Panc1 (cell line): ENCODE data around the gene SRPX2. TPM values are rescaled to one million over a fixed set of nuclear protein-coding genes. Genes with fewer than 3 reads are reported as not detected.

Experiments
- ATAC-seq: fragments of 200-7000 bp; cut with Tn5 transposase; 2 replicates; pipeline ENCODE4 v1.9.1; 2020; ENCODE audit warnings: mild to moderate bottlenecking, moderate library complexity
- BruUV-seq: library from RNA; stranded (reverse); fragments of 400-500 nt; replicated peaks from 2 replicates; lab custom pipeline; 2021; lab: Mats Ljungman, UMichigan
- CTCF ChIA-PET: fragments of 300-600 bp; sonication (Branson Sonifier 250); formaldehyde crosslinking; loops from one replicate; lab custom pipeline; 2022; ENCODE audit warnings: antibody characterized with exemption; lab: Charles Lee
- POLR2A ChIA-PET: fragments of 300-600 bp; sonication (Branson Sonifier 250); formaldehyde crosslinking; loops from one replicate; lab custom pipeline; 2022; ENCODE audit warnings: antibody characterized with exemption; lab: Charles Lee
- DNase-seq: peaks from one replicate; pipeline ENCODE4 v3.0.0-alpha.2; 2010; ENCODE audit warnings: low read depth, low spot score
- H3K27ac ChIP-seq: 2 replicates; pipeline ENCODE4 v1.5.1; 2011; ENCODE audit warnings: mild to moderate bottlenecking, low read length, inconsistent platforms
- H3K27me3 ChIP-seq: fragments of 200-500 bp; sonication (Bioruptor generic); 2 replicates; pipeline ENCODE4 v1.6.0; 2014; ENCODE audit warnings: low read length, inconsistent platforms; ENCODE audit not compliant: control insufficient read depth, insufficient read depth
- H3K36me3 ChIP-seq: fragments of 200-500 bp; sonication (Bioruptor generic); 2 replicates; pipeline ENCODE4 v1.5.1; 2014; ENCODE audit warnings: inconsistent platforms, mild to moderate bottlenecking, low read length, moderate library complexity; ENCODE audit not compliant: control insufficient read depth, insufficient read depth
- H3K4me1 ChIP-seq: 2 replicates; pipeline ENCODE4 v1.5.1; 2011; ENCODE audit warnings: inconsistent platforms, mild to moderate bottlenecking, low read length, moderate library complexity; ENCODE audit not compliant: control insufficient read depth, insufficient read depth
- H3K4me3 ChIP-seq, 2 experiments: 2 replicates each; pipeline ENCODE4 v1.5.1; 2011 to 2012; ENCODE audit warnings: low read depth in 2 of 2, low read length in 2 of 2, mild to moderate bottlenecking in 2 of 2, inconsistent platforms in 1 of 2, moderate library complexity in 1 of 2
- H3K9me3 ChIP-seq: fragments of 200-500 bp; sonication (Bioruptor generic); 2 replicates; pipeline ENCODE4 v1.5.1; 2014; ENCODE audit warnings: low read depth, mild to moderate bottlenecking, inconsistent platforms, low read length, moderate library complexity; ENCODE audit not compliant: control insufficient read depth, insufficient read depth
- CTCF ChIP-seq: fragments of 450-650 bp; IDR thresholded peaks from 2 replicates; pipeline ENCODE4 v1.5.1; 2017; ENCODE audit warnings: mild to moderate bottlenecking
- POLR2AphosphoS5 ChIP-seq: IDR thresholded peaks from 2 replicates; pipeline ENCODE4 v1.6.1; 2012; ENCODE audit warnings: mild to moderate bottlenecking, low read depth, low read length, moderate library complexity
- REST ChIP-seq, 2 experiments: IDR thresholded peaks; 2 replicates each; pipeline ENCODE4 v1.6.1; 2011 to 2012; ENCODE audit warnings: low read depth in 2 of 2, control low read depth in 1 of 2, low read length in 1 of 2, mild to moderate bottlenecking in 1 of 2, moderate library complexity in 1 of 2; ENCODE audit not compliant: insufficient read depth in 1 of 2
- SIN3A ChIP-seq: IDR thresholded peaks from 2 replicates; pipeline ENCODE4 v1.6.1; 2012; ENCODE audit warnings: low read depth, mild to moderate bottlenecking, low read length, moderate library complexity, borderline replicate concordance; ENCODE audit not compliant: insufficient read depth
- TCF7L2 ChIP-seq: IDR thresholded peaks from 2 replicates; pipeline ENCODE4 v1.6.1; 2011; ENCODE audit warnings: mild to moderate bottlenecking, low read depth, low read length, inconsistent platforms
- in situ Hi-C: cut with HindIII; loops from 2 replicates; pipeline ENCODE4 v1.10.0; 2016; ENCODE audit warnings: low sequenced_read_pairs, low pct_unique_long_range_greater_than_20kb
- intact Hi-C: fragments of 100-400 bp; cut with micrococcal nuclease; formaldehyde crosslinking; loops from one replicate; pipeline ENCODE4 v1.10.0; 2022; ENCODE audit not compliant: unreplicated experiment
- total RNA-seq: library from RNA; stranded (reverse); gene quantifications from one replicate; pipeline ENCODE4 v1.2.1, GENCODE V29; 2021; ENCODE audit not compliant: unreplicated experiment

The SRPX2 gene
- total RNA-seq, 1 experiment from 2014 or later, result 1.2 TPM

DNA sequence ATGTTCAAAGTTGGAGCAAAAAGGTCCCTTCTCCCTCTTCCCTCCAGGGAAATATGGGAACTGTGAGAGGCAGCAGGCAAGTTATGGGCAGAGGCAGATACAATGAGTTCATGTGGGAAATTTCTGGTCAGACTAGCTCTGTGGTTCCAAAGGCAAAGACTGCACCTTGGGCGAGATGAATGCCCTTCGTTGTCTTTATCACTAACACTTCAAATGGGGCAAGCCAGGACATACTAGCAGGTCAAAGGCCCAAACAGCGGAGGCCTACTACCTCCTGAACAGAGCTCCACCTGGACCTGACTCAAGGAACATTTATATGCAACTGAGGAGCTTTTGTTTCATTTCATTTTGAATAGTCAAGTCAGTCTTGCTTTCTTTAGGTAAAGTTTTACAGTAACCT, 29.0 kb downstream of the SRPX2 start:
- H3K4me1 ChIP-seq, result no peaks in the 10 kb centered on the region
- intact Hi-C loops (no loop called here), in situ Hi-C loops (no loop called here)
- H3K36me3 ChIP-seq, result no peaks in the 10 kb centered on the region
- no peak overlapping the region for H3K4me3 ChIP-seq
- H3K27ac ChIP-seq, result no peak overlapping the region
- CTCF ChIA-PET, result interaction anchor here (2.7 kb wide), 1 partner anchor 96 kb away, joined by 43 read pairs; no protein-coding TSS in a partner anchor
- ATAC-seq, result no peak
- no peak for DNase-seq
- POLR2A ChIA-PET, result no interaction called here
- no TSS peak for BruUV-seq
- no peaks in the 10 kb centered on the region for H3K9me3 ChIP-seq
- no peaks in the 10 kb centered on the region for H3K27me3 ChIP-seq
- TF ChIP-seq CTCF (no peak), REST (IDR thresholded peaks at IDR 0.05; ENCODE audit: insufficient read depth in 1 of 2, low read depth in 2 of 2, low read length in 1 of 2) (no peak), TCF7L2 (no peak), POLR2AphosphoS5 (no peak), SIN3A (no peak)

DNA sequence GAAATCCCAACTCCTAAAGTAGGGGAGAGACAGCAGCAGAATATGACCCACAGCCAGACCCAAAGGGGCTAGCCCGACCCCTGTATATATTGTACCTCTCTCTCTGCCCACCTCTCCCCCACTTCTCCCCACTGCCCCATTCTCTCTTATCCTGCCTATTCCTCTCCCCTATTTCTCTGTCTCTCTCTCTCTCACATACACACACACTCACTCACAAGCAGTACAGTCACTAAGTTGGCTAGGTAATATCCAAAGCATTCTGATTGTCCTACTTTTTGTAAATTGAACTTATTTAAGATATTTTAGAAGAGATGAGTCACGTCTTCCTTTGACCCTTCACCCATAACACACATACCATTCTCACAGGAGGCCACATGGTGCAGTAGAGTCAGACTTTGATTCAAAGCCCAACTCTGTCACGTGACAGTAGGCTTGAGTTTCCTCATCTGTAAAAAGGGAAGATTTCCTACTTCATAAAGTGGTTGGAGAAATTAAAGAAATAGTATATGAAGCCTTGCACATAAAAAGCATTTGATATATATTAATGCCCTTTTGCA, 29.5 kb downstream of the SRPX2 start:
- no TSS peak for BruUV-seq
- CTCF ChIA-PET, result no interaction called here
- Histone ChIP-seq H3K4me1 (no peaks in the 10 kb centered on the region), H3K36me3 (no peaks in the 10 kb centered on the region), H3K27me3 (no peaks in the 10 kb centered on the region), H3K9me3 (no peaks in the 10 kb centered on the region), H3K4me3 (no peak overlapping the region), H3K27ac (no peak overlapping the region)
- in situ Hi-C loops, result no loop called here
- POLR2A ChIA-PET, result no interaction called here
- DNase-seq (no peak), ATAC-seq (no peak)
- intact Hi-C loops, result no loop called here
- TF ChIP-seq POLR2AphosphoS5 (no peak), SIN3A (no peak), CTCF (no peak), REST (IDR thresholded peaks at IDR 0.05; ENCODE audit: insufficient read depth in 1 of 2, low read depth in 2 of 2, low read length in 1 of 2) (no peak)
